BJ (cell line): ENCODE measurements around the gene SDE2. TPM values are rescaled to one million over a fixed set of nuclear protein-coding genes. Genes with fewer than 3 reads are reported as not detected.
"Not testable (repeated sequence)": the region's sequence is repeated elsewhere in the genome, so short reads cannot be mapped to it uniquely, and the experiment has no call there.

Experiments
- CTCF ChIA-PET: fragments of 350-600 bp; formaldehyde crosslinking; extraction: SDS; loops from one replicate; lab custom pipeline; 2021; ENCODE audit warnings: antibody characterized with exemption, inconsistent platforms; lab: Yijun Ruan, JAX
- POLR2A ChIA-PET: fragments of 300-600 bp; sonication (Branson Sonifier 250); formaldehyde crosslinking; extraction: SDS; loops from one replicate; lab custom pipeline; 2021; ENCODE audit warnings: antibody characterized with exemption; lab: Charles Lee
- DNase-seq: peaks from one replicate; pipeline ENCODE4 v3.0.0-alpha.2; 2011; ENCODE audit warnings: low read depth
- H3K27me3 ChIP-seq: 2 replicates; pipeline ENCODE4 v1.6.0; 2011; ENCODE audit warnings: low read length; ENCODE audit not compliant: control insufficient read depth, insufficient read depth
- H3K36me3 ChIP-seq: 2 replicates; pipeline ENCODE4 v1.5.1; 2011; ENCODE audit warnings: low read length; ENCODE audit not compliant: control insufficient read depth, insufficient read depth
- H3K4me3 ChIP-seq: 2 replicates; pipeline ENCODE4 v1.5.1; 2011; ENCODE audit warnings: low read depth, mild to moderate bottlenecking, control low read depth, low read length
- CTCF ChIP-seq: IDR thresholded peaks from 2 replicates; pipeline ENCODE4 v1.5.1; 2011; ENCODE audit warnings: low read depth, mild to moderate bottlenecking, control low read depth, inconsistent platforms, low read length, moderate library complexity; ENCODE audit not compliant: insufficient read depth
- polyA plus RNA-seq: library from polyadenylated mRNA; depleted of rRNA; stranded (reverse); fragments of >200 nt; gene quantifications from 2 replicates; pipeline ENCODE4 v1.2.3, GENCODE V29; 2011

The SDE2 gene
- polyA plus RNA-seq, 1 experiment = 8.0 TPM

DNA sequence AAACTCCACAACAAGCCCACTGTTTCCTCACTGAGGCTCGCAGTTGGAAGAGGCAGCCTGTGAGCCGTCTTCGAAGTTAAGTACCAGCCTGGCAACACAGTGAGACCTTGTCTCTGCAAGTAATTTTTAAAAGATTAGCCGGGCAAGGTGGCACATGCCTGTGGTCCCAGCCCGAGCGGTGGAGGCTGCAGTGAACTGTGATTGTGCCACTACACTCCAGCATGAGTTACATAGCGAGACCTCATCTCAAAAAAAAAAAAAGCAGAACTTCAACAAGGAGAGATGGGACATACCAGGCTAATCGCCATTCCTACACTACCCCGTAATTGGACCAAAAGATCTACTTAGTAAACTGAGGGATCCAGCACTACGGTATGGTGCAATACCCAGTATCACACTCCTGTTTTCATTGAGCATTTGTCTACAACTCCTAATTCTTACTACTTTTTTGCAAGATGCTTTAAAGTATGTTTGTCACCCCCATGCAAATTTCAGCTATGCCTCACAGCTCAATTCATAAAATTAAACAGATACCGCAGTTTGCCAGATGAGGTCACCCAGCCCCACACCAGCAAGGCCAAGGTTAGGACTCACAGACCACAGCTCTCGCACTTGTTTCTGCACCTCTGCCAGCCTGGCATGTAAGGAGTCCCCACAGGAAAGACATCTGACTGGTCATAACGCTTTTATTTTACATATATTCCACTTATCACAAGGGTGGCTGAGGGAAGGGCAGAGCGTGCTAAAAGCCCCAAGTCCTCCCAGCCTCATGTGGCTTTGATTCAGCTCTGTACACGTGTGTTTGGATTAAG, 21.0 kb downstream of the SDE2 start:
- peaks cover 9% of the 10 kb centered on the region for H3K36me3 ChIP-seq
- no peaks in the 10 kb centered on the region for H3K27me3 ChIP-seq
- H3K4me3 ChIP-seq = no peak overlapping the region
- ChIA-PET CTCF (interaction anchor here (0.7 to 3.0 kb wide), 7 partner anchors 9 to 508 kb away, joined by 3 to 18 read pairs (median 5); no protein-coding TSS in a partner anchor), POLR2A (no interaction called here)
- no peak for TF ChIP-seq CTCF
- DNase-seq = no peak

DNA sequence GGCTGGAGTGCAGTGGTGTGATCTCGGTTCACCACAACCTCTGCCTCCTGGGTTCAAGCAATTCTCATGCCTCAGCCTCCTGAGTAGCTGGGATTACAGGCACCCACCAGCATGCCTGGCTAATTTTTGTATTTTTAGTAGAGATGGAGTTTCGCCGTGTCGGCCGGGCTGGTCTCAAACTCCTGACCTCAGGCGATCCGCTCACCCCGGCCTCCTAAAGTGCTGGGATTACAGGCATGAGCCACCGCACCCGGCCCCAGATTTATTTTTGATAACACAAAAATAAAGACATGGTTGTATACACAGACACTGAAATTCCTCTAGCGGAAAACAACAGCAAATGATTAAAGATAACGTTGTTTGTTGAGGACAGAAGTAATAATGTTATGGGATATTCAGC, 24.0 kb downstream of the SDE2 start:
- CTCF ChIA-PET = interaction anchor here (0.7 to 3.5 kb wide), 19 partner anchors 10 to 656 kb away, joined by 3 to 44 read pairs (median 4); partner anchors contain the start of genes SRP9 and TMEM63A
- POLR2A ChIA-PET = not testable (repeated sequence)

GRCh38 chr1:225974454-225974853, 24.7 kb downstream of the SDE2 start:
- ChIA-PET POLR2A (interaction anchor here (0.6 kb wide), 1 partner anchor 500 kb away, joined by 3 read pairs; no protein-coding TSS in a partner anchor), CTCF (interaction anchor here (0.6 to 3.5 kb wide), 15 partner anchors 11 to 655 kb away, joined by 3 to 44 read pairs (median 5); partner anchors contain the start of genes SRP9 and TMEM63A)
- Histone ChIP-seq H3K27me3 (no peaks in the 10 kb centered on the region), H3K4me3 (no peak overlapping the region), H3K36me3 (no peaks in the 10 kb centered on the region; the same call in none of the 2 replicates)
- DNase-seq = no peak
- no peak for TF ChIP-seq CTCF

More for the DNA sequence above, 24.0 kb downstream of the SDE2 start:
- DNase-seq, H3K36me3 ChIP-seq, H3K27me3 ChIP-seq, H3K4me3 ChIP-seq: not testable (repeated sequence)

DNA sequence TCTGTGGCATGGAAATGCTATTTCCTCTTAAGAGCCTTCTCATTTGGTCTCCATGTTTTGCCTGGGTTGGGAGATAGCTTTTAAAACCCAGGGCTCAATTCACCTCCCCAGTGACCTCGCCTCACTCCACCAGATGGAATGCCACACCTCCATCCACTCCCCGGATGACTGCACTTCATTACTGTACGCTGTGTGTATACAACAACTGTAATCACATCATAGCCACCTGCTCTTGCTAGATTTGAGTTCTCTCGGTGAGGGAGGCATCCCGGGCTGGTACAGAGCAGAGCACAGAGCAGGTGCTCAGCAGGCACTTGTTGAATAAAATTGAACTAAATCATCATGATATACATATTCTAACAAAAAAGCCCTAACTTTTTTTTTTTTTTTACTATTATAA, 26.0 kb downstream of the SDE2 start:
- DNase-seq = no peak
- ChIA-PET POLR2A (no interaction called here), CTCF (interaction anchor here (0.9 to 2.2 kb wide), 4 partner anchors 21 to 501 kb away, joined by 3 to 8 read pairs (median 4); partner anchors contain the start of gene SRP9)
- Histone ChIP-seq H3K4me3 (no peak overlapping the region), H3K27me3 (no peaks in the 10 kb centered on the region), H3K36me3 (no peaks in the 10 kb centered on the region; the same call in 1 of the 2 replicates)
- TF ChIP-seq CTCF = no peak

GRCh38 chr1:225972344-225973152, 26.6 kb downstream of the SDE2 start:
- no peak for DNase-seq
- H3K4me3 ChIP-seq = no peak overlapping the region
- no peak for TF ChIP-seq CTCF
- no peaks in the 10 kb centered on the region for H3K27me3 ChIP-seq
- ChIA-PET POLR2A (no interaction called here), CTCF (interaction anchor here (0.9 to 2.5 kb wide), 5 partner anchors 10 to 498 kb away, joined by 3 to 8 read pairs (median 3); partner anchors contain the start of gene SRP9)
- no peaks in the 10 kb centered on the region for H3K36me3 ChIP-seq

DNA sequence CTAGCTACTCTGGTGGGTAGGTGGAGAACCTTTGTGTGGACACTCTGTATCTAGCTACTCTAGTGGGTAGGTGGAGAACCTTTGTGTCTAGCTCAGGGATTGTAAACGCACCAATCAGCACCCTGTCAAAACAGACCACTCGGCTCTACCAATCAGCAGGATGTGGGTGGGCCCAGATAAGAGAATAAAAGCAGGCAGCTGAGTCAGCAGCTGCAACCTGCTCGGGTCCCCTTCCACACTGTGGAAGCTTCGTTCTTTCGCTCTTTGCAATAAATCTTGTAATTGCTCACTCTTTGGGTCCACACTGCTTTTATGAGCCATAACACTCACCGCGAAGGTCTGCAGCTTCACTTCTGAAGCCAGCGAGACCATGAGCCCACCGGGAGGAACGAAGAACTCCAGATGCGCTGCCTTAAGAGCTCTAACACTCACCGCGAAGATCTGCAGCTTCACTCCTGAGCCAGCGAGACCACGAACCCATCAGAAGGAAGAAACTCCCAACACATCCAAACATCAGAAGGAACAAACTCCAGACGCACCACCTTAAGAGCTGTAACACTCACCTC, 28.5 kb downstream of the SDE2 start:
- POLR2A ChIA-PET, H3K27me3 ChIP-seq, H3K36me3 ChIP-seq, DNase-seq, H3K4me3 ChIP-seq: not testable (repeated sequence)
- CTCF ChIA-PET = interaction anchor here (1.3 to 3.1 kb wide), 4 partner anchors 8 to 496 kb away, joined by 3 to 12 read pairs (median 8); no protein-coding TSS in a partner anchor

DNA sequence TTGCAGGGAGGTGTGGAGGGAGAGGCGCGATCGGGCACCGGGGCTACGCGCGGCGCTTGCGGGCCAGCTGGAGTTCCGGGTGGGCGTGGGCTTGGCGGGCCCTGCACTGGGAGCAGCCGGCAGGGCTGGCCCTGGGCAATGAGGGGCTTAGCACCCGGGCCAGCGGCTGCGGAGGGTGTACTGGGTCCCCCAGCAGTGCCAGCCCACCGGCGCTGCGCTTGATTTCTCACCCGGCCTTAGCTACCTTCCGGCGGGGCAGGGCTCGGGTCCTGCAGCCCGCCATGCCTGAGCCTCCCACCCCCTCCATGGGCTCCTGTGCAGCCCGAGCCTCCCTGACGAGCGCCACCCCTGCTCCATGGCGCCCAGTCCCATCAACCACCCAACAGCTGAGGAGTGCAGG, 29.4 kb downstream of the SDE2 start:
- POLR2A ChIA-PET, H3K27me3 ChIP-seq: not testable (repeated sequence)
- CTCF ChIA-PET = interaction anchor here (1.3 to 3.1 kb wide), 2 partner anchors 17 to 495 kb away, joined by 3 to 12 read pairs; no protein-coding TSS in a partner anchor

More for the DNA sequence above, 29.4 kb downstream of the SDE2 start:
- DNase-seq, H3K36me3 ChIP-seq, H3K4me3 ChIP-seq: not testable (repeated sequence)
